Ovary (tissue), 9 donors: ENCODE results near the gene PGPEP1. TPM values are rescaled to one million over a fixed set of nuclear protein-coding genes. Genes with fewer than 3 reads are reported as not detected.

Experiments
- DNase-seq, 5 donors: peaks; one replicate each; pipeline ENCODE4 v3.0.0-alpha.2; 2019 to 2020
- H3K27ac ChIP-seq, 2 donors: fragments of 200-600 bp; one replicate each; pipeline versions ENCODE4 v1.5.1 to v1.8.0; 2019 to 2022
- H3K27me3 ChIP-seq: fragments of 200-600 bp; one replicate; pipeline ENCODE4 v1.8.0; 2022
- H3K36me3 ChIP-seq: fragments of 200-600 bp; sonication (generic); one replicate; pipeline ENCODE4 v1.5.1; 2019
- H3K4me1 ChIP-seq: one replicate; pipeline ENCODE4 v1.8.1; 2013; ENCODE audit warnings: mild to moderate bottlenecking, moderate library complexity; ENCODE audit not compliant: insufficient read depth
- H3K4me3 ChIP-seq: fragments of 200-600 bp; sonication (generic); one replicate; pipeline ENCODE4 v1.5.1; 2017
- H3K9me3 ChIP-seq, 2 donors: fragments of 200-600 bp in 1 of 2; sonication (generic) in 1 of 2; one replicate each; pipeline versions ENCODE4 v1.5.1 to v1.8.1; 2013 to 2019; ENCODE audit warnings: mild to moderate bottlenecking in 1 of 2, moderate library complexity in 1 of 2
- EP300 ChIP-seq: sonication (generic); formaldehyde crosslinking; IDR thresholded peaks from one replicate; pipeline ENCODE4 v1.6.1; 2017; ENCODE audit warnings: antibody characterized with exemption
- POLR2A ChIP-seq: fragments of 450-650 bp; IDR thresholded peaks from one replicate; pipeline ENCODE4 v1.6.1; 2017; ENCODE audit warnings: antibody characterized with exemption, mild to moderate bottlenecking, moderate library complexity
- WGBS, 3 donors: extraction: QIAGEN DNeasy Blood & Tissue Kit in 1 of 3; methylation state at CpG; one replicate each; pipeline versions ENCODE4 v1.1.5 to v1.1.7; 2013 to 2017; 5-methylcytosine and 5-hydroxymethylcytosine counted together
- intact Hi-C, 4 donors: fragments of 100-400 bp; cut with DNase I; formaldehyde crosslinking; loops; one replicate each; pipeline versions ENCODE4 v1.11.0 to v1.15.1; 2022 to 2023
- polyA plus RNA-seq, 2 donors: library from polyadenylated mRNA; stranded (reverse); fragments of 200-250 nt in 1 of 2; fragments of 350-450 nt in 1 of 2; fragmentation: Illumina TruSeq in 1 of 2; extraction: RNeasy Lipid Tissue Mini Kit (QIAGEN cat#74804) in 1 of 2; gene quantifications; one replicate each; pipeline ENCODE4 v1.2.3, GENCODE V29; 2013 to 2014
- total RNA-seq, 7 donors: library from RNA; depleted of rRNA in 2 of 7; stranded (reverse); fragments of >200 nt in 2 of 7; fragmentation: NEBNext Ultra II Directional in 3 of 7; extraction: Animal tissue kit (Norgen Biotek cat#: 25700) in 3 of 7; gene quantifications; one replicate each; pipeline versions ENCODE4 v1.1.0 to v1.2.4, GENCODE V29; 2016 to 2023
- TF ChIP-seq, protein P1 (sequence below), 3 donors: fragments of 450-650 bp in 2 of 3; fragments of 200-600 bp in 1 of 3; IDR thresholded peaks; one replicate each; pipeline versions ENCODE4 v1.5.1 to v1.8.0; 2016 to 2022; ENCODE audit warnings: antibody characterized with exemption in 3 of 3, mild to moderate bottlenecking in 1 of 3
- donor health status: DM: no; HTN: no; CAD: no; lungs with moderate emphysema.
- donor health status: DM: no; HTN: no; CAD: no.
- donor health status: Bipolar disorder and iron deficiency.
- donor health status: DM: yes; HTN: yes; CAD: no.
- donor health status: DM: no; HTN: no; CAD: no.
- donor health status: DM: yes; HTN: yes; CAD: no.

PGPEP1 gene
- total and polyA plus RNA-seq, 9 donors, result 9.3 to 64.5 (median 40.3) TPM

DNA sequence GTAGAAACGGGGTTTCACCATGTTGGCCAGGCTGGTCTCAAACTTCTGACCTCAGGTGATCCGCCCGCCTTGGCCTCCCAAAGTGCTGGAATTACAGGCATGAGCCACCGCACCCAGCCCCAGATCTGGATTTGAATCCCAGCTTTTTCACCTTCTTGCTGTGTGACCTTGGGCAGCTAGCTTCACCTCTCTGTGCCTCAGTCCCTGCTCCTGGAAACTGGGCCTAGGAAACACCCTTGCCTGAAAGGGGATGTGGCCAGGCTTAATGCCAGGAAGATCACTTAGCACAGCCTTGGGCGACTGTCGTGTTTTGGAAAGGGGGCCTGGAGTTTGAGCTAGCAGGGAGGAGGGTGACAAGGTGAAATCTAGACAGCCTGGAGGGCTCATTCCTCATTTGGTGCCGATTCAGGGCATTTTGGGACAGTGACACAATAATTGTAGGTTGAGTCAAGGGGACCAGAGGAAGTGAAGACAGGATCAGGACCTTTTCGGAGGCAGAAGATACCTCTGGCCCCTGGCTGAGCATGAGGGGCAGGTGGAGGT lies 1.8 kb downstream of the PGPEP1 start:
- H3K36me3 ChIP-seq, result no peaks in the 10 kb centered on the region
- peak overlapping the region in 1 of 2 donors; percentile 80 for H3K27ac ChIP-seq
- TF ChIP-seq, protein P1, sequence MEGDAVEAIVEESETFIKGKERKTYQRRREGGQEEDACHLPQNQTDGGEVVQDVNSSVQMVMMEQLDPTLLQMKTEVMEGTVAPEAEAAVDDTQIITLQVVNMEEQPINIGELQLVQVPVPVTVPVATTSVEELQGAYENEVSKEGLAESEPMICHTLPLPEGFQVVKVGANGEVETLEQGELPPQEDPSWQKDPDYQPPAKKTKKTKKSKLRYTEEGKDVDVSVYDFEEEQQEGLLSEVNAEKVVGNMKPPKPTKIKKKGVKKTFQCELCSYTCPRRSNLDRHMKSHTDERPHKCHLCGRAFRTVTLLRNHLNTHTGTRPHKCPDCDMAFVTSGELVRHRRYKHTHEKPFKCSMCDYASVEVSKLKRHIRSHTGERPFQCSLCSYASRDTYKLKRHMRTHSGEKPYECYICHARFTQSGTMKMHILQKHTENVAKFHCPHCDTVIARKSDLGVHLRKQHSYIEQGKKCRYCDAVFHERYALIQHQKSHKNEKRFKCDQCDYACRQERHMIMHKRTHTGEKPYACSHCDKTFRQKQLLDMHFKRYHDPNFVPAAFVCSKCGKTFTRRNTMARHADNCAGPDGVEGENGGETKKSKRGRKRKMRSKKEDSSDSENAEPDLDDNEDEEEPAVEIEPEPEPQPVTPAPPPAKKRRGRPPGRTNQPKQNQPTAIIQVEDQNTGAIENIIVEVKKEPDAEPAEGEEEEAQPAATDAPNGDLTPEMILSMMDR (IDR thresholded peaks at IDR 0.05), result no peak
- TF ChIP-seq POLR2A (no peak), EP300 (no peak)
- intact Hi-C loops, result no loop called here
- no peak overlapping the region for H3K4me3 ChIP-seq
- H3K9me3 ChIP-seq, result no peaks in the 10 kb centered on the region
- no peaks in the 10 kb centered on the region for H3K27me3 ChIP-seq
- H3K4me1 ChIP-seq, result peaks cover 6% of the 10 kb centered on the region
- WGBS, 3 donors, result 77 to 79% (median 79%) methylated on average over 8 of the region's 8 CpGs
- DNase-seq, result no peak

DNA sequence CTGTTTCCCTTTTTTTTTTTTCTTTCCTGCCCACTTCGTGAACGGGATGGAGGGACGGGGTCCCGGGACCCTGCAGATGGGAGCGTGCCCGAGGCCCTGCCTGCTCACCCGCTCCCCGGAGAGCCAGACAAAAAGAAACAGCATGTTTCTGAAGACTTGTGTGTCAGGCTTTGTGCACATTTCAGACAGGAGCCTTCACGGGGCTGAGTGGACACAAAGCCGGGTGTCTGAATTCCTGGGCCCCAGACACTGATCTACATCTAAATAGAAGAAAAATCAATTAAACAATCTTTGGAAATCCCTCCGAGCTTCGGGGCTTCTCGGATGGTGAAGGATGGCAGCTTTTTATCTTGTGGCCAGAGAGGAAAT lies 4.2 kb downstream of the PGPEP1 start:
- TF ChIP-seq POLR2A (no peak), EP300 (no peak)
- TF ChIP-seq, protein P1 (IDR thresholded peaks at IDR 0.05), result no peak
- H3K27me3 ChIP-seq, result no peaks in the 10 kb centered on the region
- 62 to 69% (median 66%) methylated on average over 13 of the region's 13 CpGs for WGBS, 3 donors
- no peak overlapping the region for H3K4me3 ChIP-seq
- no peaks in the 10 kb centered on the region for H3K36me3 ChIP-seq
- H3K27ac ChIP-seq, result no peak overlapping the region
- H3K9me3 ChIP-seq, result no peaks in the 10 kb centered on the region
- DNase-seq, result no peak
- intact Hi-C loops, result no loop called here
- peaks cover 6% of the 10 kb centered on the region for H3K4me1 ChIP-seq

DNA sequence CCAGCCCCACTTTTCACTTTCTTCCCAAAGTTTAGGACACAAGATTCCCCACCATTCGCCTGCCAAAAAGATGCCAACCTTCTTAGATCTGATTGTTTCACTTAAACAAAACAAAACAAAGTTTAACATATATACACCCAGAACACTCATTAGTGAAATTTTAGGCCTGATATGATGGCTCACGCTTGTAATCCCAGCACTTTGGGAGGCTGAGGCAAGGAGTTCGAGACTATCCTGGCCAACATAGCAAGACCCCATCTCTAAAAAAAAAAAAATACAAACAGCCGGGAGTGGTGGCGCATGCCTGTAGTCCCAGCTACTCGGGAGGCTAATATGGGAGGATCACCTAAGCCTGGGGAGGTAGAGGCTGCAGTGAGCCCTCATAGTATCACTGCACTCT lies 4.9 kb downstream of the PGPEP1 start:
- H3K36me3 ChIP-seq, result no peaks in the 10 kb centered on the region

DNA sequence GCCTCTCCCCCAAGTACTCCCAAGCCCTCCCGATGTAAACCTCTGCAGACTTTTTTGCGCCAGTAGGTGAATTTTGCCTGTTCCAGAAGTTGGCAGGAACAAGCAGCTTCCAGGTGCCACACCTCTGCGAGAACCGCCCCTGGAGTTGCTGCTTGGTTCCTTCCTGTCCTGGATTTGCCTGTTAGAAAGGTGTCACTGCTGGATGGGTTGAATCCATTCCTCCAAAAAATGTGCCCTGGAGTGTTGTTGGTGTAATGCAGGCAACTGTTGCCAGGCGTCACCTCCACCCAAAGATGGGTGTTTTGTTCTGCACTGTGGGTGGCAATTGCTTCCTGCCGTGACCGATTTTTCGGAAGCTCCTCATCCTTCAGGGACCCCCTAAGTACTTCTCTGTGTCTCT lies 5.7 kb downstream of the PGPEP1 start:
- no peaks in the 10 kb centered on the region for H3K9me3 ChIP-seq
- no peaks in the 10 kb centered on the region for H3K36me3 ChIP-seq
- no peaks in the 10 kb centered on the region for H3K4me1 ChIP-seq
- H3K4me3 ChIP-seq, result no peak overlapping the region
- no peak overlapping the region for H3K27ac ChIP-seq
- H3K27me3 ChIP-seq, result no peaks in the 10 kb centered on the region
- WGBS, 3 donors, result 74 to 76% (median 75%) methylated on average over 8 of the region's 8 CpGs
- TF ChIP-seq POLR2A (no peak), EP300 (no peak)
- TF ChIP-seq, protein P1 (IDR thresholded peaks at IDR 0.05), result no peak
- DNase-seq, result no peak
- intact Hi-C loops, result loop anchor here in 2 of 4 donors (5.0 kb wide), 2 partner anchors 46 to 66 kb away; no protein-coding TSS in a partner anchor

More for the DNA sequence above, 4.9 kb downstream of the PGPEP1 start:
- intact Hi-C loops, result loop anchor here in 2 of 4 donors (5.0 kb wide), 2 partner anchors 47 to 67 kb away; no protein-coding TSS in a partner anchor
- H3K27ac ChIP-seq, result no peak overlapping the region
- H3K4me1 ChIP-seq, result no peaks in the 10 kb centered on the region
- TF ChIP-seq, protein P1 (IDR thresholded peaks at IDR 0.05), result no peak
- TF ChIP-seq POLR2A, result no peak
- no peak for TF ChIP-seq EP300
- no peaks in the 10 kb centered on the region for H3K9me3 ChIP-seq
- WGBS, 3 donors, result 92 to 95% (median 95%) methylated on average over 6 of the region's 6 CpGs
- no peak for DNase-seq
- H3K4me3 ChIP-seq, result no peak overlapping the region
- no peaks in the 10 kb centered on the region for H3K27me3 ChIP-seq
